Lung (tissue), 12 donors: ENCODE results near the gene MLANA. TPM values are rescaled to one million over a fixed set of nuclear protein-coding genes. Genes with fewer than 3 reads are reported as not detected.

ENCODE experiments used
- ATAC-seq: fragments of 200-7000 bp; cut with Tn5 transposase; one replicate; pipeline ENCODE4 v1.9.1; 2020; ENCODE audit warnings: moderate number of reproducible peaks; ENCODE audit not compliant: insufficient read depth, low FRiP score
- DNase-seq, 3 donors: peaks; one replicate each; pipeline ENCODE4 v3.0.0-alpha.2; 2013 to 2017
- H3K27ac ChIP-seq, 2 donors: one replicate each; pipeline ENCODE4 v1.5.1; 2013; ENCODE audit warnings: mild to moderate bottlenecking in 2 of 2, moderate library complexity in 2 of 2, control low read depth in 1 of 2, inconsistent platforms in 1 of 2, low read depth in 1 of 2, low read length in 1 of 2
- H3K27me3 ChIP-seq, 3 donors: one replicate each; pipeline ENCODE4 v1.5.1; 2013; ENCODE audit warnings: low read length in 2 of 3; ENCODE audit not compliant: control insufficient read depth in 3 of 3, insufficient read depth in 3 of 3
- H3K36me3 ChIP-seq, 4 donors: one replicate each; pipeline ENCODE4 v1.5.1; 2013; ENCODE audit warnings: low read length in 4 of 4, mild to moderate bottlenecking in 1 of 4, moderate library complexity in 1 of 4; ENCODE audit not compliant: control insufficient read depth in 4 of 4, insufficient read depth in 4 of 4
- H3K4me1 ChIP-seq, 5 donors: one replicate each; pipeline ENCODE4 v1.5.1; 2013; ENCODE audit warnings: low read length in 5 of 5, mild to moderate bottlenecking in 2 of 5, moderate library complexity in 1 of 5; ENCODE audit not compliant: control insufficient read depth in 5 of 5, insufficient read depth in 5 of 5
- H3K4me3 ChIP-seq: one replicate; pipeline ENCODE4 v1.5.1; 2013; ENCODE audit warnings: mild to moderate bottlenecking, control low read depth, moderate library complexity
- H3K9ac ChIP-seq, 2 donors: one replicate each; pipeline ENCODE4 v1.5.1; 2013; ENCODE audit warnings: low read length in 2 of 2, control low read depth in 1 of 2; ENCODE audit not compliant: insufficient read depth in 1 of 2
- H3K9me3 ChIP-seq, 4 donors: one replicate each; pipeline ENCODE4 v1.5.1; 2013; ENCODE audit warnings: low read length in 3 of 4, mild to moderate bottlenecking in 1 of 4, moderate library complexity in 1 of 4; ENCODE audit not compliant: control insufficient read depth in 4 of 4, insufficient read depth in 3 of 4
- WGBS, 2 donors: extraction: QIAGEN DNeasy Blood & Tissue Kit; methylation state at CpG; one replicate each; pipeline ENCODE4 v1.1.7; 2013; 5-methylcytosine and 5-hydroxymethylcytosine counted together
- polyA plus RNA-seq, 2 donors: library from polyadenylated mRNA; stranded (reverse); fragments of 200-250 nt; gene quantifications; one replicate each; pipeline ENCODE4 v1.2.1, GENCODE V29; 2013
- total RNA-seq, 2 donors: library from RNA; depleted of rRNA in 1 of 2; stranded (reverse); fragments of >200 nt in 1 of 2; gene quantifications; one replicate each; pipeline ENCODE4 v1.2.1, GENCODE V29; 2014 to 2021
- TF ChIP-seq, protein P1 (sequence below): IDR thresholded peaks from 2 replicates; pipeline ENCODE4 v1.5.1; 2012; ENCODE audit warnings: mild to moderate bottlenecking; ENCODE audit errors: control extremely low read depth, extremely low read depth
- donor health status: control.
- donor health status: control.
- donor health status: Bipolar disorder and iron deficiency.
- donor health status: healthy.
- donor health status: DM: yes; HTN: yes; CAD: no.

MLANA gene
- total and polyA plus RNA-seq, 4 donors: not detected

DNA sequence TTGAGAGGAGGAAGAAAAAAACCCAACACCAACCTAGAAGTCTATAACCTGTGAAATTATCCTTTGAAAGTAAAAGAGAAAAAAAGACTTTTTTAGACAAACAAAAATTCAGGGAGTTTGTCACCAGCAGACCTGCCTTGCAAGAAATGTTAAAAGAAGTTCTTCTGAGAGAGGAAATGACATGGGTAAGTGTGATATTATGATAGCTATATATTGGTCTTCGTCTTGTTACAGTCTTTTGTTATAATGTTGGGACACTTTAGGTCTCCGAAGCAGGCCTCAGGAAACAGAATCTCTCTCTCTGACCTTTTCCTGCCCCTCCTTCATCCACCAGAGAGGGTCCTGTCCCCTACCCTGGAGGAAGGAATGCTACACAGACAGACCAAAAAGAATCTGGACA is 16.6 kb upstream of the MLANA start:
- no peak overlapping the region for H3K4me3 ChIP-seq
- H3K27me3 ChIP-seq: no peaks in the 10 kb centered on the region
- ATAC-seq (no peak), DNase-seq (no peak)
- H3K4me1 ChIP-seq: peaks cover 0 to 4% (median 0%) of the 10 kb centered on the region in 5 donors
- WGBS, 2 donors: 56 to 84% methylated on average over 2 of the region's 2 CpGs
- no peaks in the 10 kb centered on the region for H3K9me3 ChIP-seq
- TF ChIP-seq, protein P1, sequence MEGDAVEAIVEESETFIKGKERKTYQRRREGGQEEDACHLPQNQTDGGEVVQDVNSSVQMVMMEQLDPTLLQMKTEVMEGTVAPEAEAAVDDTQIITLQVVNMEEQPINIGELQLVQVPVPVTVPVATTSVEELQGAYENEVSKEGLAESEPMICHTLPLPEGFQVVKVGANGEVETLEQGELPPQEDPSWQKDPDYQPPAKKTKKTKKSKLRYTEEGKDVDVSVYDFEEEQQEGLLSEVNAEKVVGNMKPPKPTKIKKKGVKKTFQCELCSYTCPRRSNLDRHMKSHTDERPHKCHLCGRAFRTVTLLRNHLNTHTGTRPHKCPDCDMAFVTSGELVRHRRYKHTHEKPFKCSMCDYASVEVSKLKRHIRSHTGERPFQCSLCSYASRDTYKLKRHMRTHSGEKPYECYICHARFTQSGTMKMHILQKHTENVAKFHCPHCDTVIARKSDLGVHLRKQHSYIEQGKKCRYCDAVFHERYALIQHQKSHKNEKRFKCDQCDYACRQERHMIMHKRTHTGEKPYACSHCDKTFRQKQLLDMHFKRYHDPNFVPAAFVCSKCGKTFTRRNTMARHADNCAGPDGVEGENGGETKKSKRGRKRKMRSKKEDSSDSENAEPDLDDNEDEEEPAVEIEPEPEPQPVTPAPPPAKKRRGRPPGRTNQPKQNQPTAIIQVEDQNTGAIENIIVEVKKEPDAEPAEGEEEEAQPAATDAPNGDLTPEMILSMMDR: no peak
- no peaks in the 10 kb centered on the region for H3K36me3 ChIP-seq
- H3K27ac ChIP-seq: no peak overlapping the region
- no peak overlapping the region for H3K9ac ChIP-seq

DNA sequence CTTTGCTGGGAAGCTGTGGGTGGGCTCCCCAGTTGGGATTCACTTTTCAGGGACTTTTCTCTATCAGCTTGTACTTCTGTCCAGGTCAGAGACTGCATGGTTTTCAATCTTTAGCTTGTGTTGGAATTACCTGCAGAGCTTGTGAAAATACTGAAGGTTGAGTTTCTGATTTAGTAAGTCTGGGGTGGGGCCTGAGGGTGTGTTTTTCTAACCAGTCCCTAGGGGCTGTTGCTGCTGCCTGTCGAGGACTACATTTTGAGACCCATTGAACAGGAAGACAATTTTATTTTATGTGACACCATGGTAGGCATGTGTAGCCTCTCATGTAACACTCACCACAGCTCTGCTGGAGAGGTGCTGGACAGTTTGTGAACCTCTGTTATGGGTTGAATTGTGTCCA is 14.7 kb upstream of the MLANA start:
- no peak for DNase-seq
- Histone ChIP-seq H3K36me3 (no peaks in the 10 kb centered on the region), H3K9ac (no peak overlapping the region), H3K27me3 (no peaks in the 10 kb centered on the region), H3K4me3 (no peak overlapping the region), H3K4me1 (peaks cover 0 to 2% (median 0%) of the 10 kb centered on the region in 5 donors), H3K9me3 (no peaks in the 10 kb centered on the region), H3K27ac (no peak overlapping the region)
- ATAC-seq: no peak
- TF ChIP-seq, protein P1: no peak
- 78 to 81% methylated on average over 1 of the region's 1 CpG for WGBS, 2 donors

DNA sequence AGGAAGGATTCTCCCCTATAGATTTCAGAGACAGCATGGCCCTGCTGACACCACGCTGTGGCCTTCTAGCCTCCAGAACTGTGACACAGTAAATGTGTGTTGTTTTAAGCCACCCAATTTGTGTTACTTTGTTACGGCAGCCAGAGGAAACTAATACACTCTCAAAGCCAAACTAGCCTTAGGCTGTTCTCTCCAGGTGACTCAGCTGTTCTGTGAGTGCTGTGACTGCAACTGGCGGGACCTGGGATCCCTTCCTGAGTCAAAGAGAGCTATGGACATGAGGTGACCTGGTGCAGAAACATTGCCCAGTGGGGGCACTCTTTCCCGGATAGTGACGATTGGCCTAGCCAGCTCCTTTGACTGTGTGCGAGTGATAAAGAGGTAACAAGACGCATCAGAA is 14.0 kb upstream of the MLANA start:
- no peaks in the 10 kb centered on the region for H3K36me3 ChIP-seq
- ATAC-seq (no peak), DNase-seq (no peak)
- peaks cover 0 to 2% (median 0%) of the 10 kb centered on the region in 5 donors for H3K4me1 ChIP-seq
- no peaks in the 10 kb centered on the region for H3K27me3 ChIP-seq
- no peak overlapping the region for H3K4me3 ChIP-seq
- no peak overlapping the region for H3K27ac ChIP-seq
- no peaks in the 10 kb centered on the region for H3K9me3 ChIP-seq
- WGBS, 2 donors: 95 to 96% methylated on average over 7 of the region's 7 CpGs
- TF ChIP-seq, protein P1: no peak
- H3K9ac ChIP-seq: no peak overlapping the region
